ENCODE data around the gene EDC3. TPM values are rescaled to one million over a fixed set of nuclear protein-coding genes. Genes with fewer than 3 reads are reported as not detected.

Gene EDC3
- total and polyA plus RNA-seq, 9 of the 15 experiments (the other 6 are each of a cell fraction or from before 2014, with no cell fraction given): 11.7 to 63.9 (median 32.8) TPM

- TF ChIP-seq CBX8 (IDR thresholded peaks at IDR 0.05; ENCODE audit: borderline replicate concordance, extremely low read depth, low read depth, low read length, poor library complexity, severe bottlenecking) (no peak), U2AF2 (optimal IDR thresholded peaks at IDR 0.05; ENCODE audit: low read depth, low read length) (no peak), THRB (CRISPR knock-in tag; conservative IDR thresholded peaks at IDR 0.05) (no peak), FOXA3 (CRISPR knock-in tag; conservative IDR thresholded peaks at IDR 0.05 in 1 of 2, IDR thresholded peaks at IDR 0.05 in 1 of 2) (no peak), SMAD2 (IDR thresholded peaks at IDR 0.05; ENCODE audit: low read depth, low read length) (no peak), ILF3 (IDR thresholded peaks at IDR 0.05; ENCODE audit: borderline replicate concordance) (no peak), RBM25 (IDR thresholded peaks at IDR 0.05; ENCODE audit: low read depth, low read length, severe bottlenecking) (peak; percentile 87), E2F5 (CRISPR knock-in tag; IDR thresholded peaks at IDR 0.05) (no peak), NKRF (IDR thresholded peaks at IDR 0.05; ENCODE audit: borderline replicate concordance) (peak; percentile 62; the same call in 1 of the 2 replicates), HNRNPL (IDR thresholded peaks at IDR 0.05; ENCODE audit: low read depth, low read length) (no peak), EZH2 (IDR thresholded peaks at IDR 0.05; ENCODE audit: borderline replicate concordance, low read depth, low read length) (no peak), L3MBTL2 (IDR thresholded peaks at IDR 0.05) (peak; percentile 39), NCOR1 (IDR thresholded peaks at IDR 0.05) (no peak), TEAD1 (CRISPR knock-in tag; IDR thresholded peaks at IDR 0.05) (no peak; a peak in 1 of 4 replicates), GABPB1 (CRISPR knock-in tag; IDR thresholded peaks at IDR 0.05) (no peak), DPF2 (IDR thresholded peaks at IDR 0.05) (no peak), CBX2 (IDR thresholded peaks at IDR 0.05; ENCODE audit: insufficient read depth, low read length, poor library complexity, severe bottlenecking) (no peak), WHSC1 (IDR thresholded peaks at IDR 0.05; ENCODE audit: low read length) (no peak), STAT5A (IDR thresholded peaks at IDR 0.05; ENCODE audit: borderline replicate concordance, low read length) (no peak), TBP (optimal IDR thresholded peaks at IDR 0.05; ENCODE audit: low read depth, low read length) (no peak), ZNF780A (CRISPR knock-in tag; IDR thresholded peaks at IDR 0.05) (no peak), HDGF (IDR thresholded peaks at IDR 0.05) (no peak), HBP1 (CRISPR knock-in tag; IDR thresholded peaks at IDR 0.05) (no peak), NCOA6 (IDR thresholded peaks at IDR 0.05) (no peak)
Measured at GRCh38 chr15:74614744-74615507, 80.9 kb downstream of the EDC3 start (continued).

Data from K562 (cell line).